ENCODE data around the gene TMEM50A.
A peak's percentile ranks its signal among the peaks of the same experiment; 100 is the strongest.
"Not testable (repeated sequence)": the region's sequence is repeated elsewhere in the genome, so short reads cannot be mapped to it uniquely, and the experiment has no call there.

Gene TMEM50A

DNA sequence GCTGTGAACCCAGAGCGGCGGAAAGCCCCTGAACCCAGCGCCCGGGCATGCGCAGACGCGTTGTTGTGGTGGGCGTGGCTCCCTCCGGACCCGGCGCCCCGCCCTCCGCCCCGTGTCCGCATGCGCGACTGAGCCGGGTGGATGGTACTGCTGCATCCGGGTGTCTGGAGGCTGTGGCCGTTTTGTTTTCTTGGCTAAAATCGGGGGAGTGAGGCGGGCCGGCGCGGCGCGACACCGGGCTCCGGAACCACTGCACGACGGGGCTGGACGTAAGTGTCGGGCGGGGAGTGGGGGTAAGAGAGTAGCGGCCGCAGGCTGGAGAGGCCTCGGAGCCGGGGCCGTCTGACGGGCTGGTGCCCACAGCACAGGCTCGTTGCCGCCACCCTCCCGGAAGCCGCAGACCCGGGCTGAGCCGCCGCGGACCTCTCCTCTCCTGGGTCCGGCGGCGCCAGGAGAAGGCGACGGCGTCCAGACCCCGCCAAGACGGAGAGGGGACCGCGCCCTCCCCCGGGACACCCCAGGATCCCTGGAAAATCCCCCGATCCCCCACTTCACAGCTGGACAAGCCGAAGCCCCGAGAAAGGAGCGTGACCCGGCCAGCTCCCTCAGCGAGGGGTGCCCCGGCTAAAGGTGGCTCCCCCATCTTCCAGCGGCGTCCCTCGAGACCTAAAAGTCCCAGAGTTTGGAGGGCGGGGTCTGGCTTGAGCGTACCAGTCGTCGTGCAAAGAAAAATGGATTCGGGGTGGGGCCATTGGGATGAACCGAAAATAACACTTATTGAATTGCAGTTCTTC is at the start of gene TMEM50A:
TMEM50A (plus strand) TSS at position 147 of the 794 bp plus-strand sequence. CDS start 2,153 bp downstream, outside the sequence.
- DNase-seq, result peak; percentile 80 to 83

DNA sequence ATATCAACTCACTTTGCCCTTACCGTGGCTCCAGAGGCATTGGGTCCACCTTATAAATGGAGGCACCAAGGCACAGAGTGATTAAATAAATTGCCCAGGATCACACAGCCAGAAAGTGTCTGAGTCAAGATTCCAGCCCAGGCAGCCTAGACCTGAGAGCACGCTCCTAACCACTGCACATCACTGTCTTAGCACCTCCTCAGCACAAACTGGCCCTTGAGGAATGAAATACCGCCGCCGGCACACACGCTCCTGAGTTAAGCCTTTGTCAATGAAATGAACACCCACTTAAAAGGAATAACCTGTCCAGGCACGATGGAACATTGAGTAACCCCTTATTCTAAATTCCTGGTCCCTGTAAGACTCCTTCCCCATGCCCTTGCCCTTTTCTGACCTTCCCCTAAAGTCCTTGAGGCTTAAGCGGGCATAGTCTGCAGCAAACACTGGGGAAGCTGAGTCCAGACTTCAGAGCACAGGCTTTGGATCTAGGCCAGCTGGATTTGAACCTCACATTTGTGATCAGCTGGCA is 49.5 kb upstream of the TMEM50A start:
- not testable (repeated sequence) for DNase-seq

DNA sequence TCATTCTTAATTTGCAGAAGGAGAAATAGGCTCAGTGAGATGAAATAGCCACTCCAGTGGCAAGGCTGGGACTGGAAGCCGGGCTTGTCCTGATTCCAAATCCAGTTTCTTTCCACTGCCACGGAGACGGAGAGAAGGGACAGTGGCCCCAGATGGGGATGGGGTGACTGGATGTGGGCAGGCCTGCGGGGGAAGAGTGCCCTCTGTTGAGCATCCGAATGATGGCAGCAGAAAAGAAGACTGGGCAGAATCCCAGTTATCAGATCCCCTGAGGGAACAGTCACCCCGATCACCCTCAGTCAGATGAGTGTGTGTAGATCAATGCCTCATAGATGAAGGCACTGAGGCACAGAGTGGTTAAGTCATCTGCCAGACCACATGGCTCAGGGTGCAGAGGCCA is 48.1 kb upstream of the TMEM50A start:
- DNase-seq, result not testable (repeated sequence)

DNA sequence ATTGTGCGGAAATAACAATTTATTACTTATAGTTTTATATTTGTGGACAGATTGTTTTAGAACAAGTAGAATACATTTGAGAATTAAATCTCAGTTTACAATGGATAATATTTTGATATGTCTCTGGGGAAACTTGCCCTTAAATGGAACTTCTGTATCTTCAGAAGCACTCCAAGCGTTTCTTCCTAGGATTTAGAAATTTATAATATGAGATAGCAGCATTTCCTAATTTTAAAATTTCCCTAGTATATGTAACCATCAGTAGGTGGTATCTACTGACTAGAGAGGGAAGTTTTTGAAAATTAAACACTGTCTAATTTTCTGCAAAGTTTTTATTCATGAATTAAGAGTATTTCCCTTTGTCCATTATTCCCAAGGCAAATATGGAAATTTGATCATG is 44.7 kb upstream of the TMEM50A start:
- DNase-seq, result not testable (repeated sequence)

DNA sequence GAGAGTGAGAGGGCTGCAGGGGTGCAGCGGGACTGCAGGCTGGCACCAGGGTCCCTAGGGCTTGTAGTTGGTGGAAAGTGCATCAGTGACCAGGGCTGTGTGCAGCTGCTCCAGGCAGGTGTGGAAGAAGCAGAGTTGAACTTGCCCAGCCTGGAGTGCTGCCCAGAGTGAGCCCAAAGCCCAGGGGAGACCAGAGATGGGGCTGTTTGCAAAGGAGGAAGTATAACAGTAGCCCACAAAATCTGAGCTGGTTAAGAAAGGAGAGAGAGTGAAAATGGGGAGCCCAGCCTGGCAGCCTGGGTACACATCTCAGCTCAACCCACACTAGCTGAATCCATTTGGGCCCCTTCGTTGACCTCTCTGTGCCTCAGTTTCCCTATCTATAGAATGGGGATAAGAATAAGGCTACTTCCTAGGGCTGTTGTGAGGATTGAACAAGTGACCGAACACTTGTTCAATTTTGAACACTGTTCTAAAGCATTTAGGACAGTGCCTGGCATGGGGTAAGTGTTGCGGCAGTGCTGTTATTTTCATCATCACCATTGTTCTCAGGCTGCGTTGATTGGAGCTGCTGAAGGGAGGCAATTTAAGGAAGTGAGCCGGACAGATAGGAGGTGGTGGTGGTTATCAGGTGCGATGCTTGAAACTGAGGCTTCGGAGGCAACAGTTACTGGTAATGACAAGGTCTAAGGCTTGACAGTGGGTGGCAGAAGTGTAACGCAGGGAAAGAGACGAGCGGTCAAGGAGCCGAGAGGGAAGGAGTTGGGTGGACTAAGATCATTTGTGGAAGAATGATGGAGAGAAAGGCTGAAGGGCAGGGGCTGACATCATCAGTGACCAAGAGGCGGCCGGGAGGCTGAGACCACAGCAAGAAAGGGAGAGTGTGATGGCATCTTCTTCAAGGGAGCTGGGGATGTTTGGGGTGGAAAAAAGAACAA is 43.0 kb upstream of the TMEM50A start:
- DNase-seq, result not testable (repeated sequence)

DNA sequence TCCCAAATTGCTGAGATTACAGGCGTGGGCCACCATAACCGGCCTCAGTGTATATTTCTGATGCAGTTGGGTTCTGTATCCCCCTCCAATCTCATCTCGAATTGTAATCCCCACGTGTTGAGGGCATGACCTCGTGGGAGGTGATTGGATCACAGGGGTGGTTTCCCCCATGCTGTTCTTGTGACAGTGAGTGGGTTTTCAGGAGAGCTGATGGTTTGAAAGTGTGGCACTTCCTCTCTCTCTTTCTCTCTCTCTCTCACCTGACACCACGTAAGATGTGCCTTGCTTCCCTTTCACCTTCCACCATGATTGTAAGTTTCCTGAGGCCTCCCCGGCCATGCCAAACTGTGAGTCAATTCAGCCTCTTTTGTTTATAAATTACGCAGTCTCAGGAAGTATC is 41.6 kb upstream of the TMEM50A start:
- not testable (repeated sequence) for DNase-seq

DNA sequence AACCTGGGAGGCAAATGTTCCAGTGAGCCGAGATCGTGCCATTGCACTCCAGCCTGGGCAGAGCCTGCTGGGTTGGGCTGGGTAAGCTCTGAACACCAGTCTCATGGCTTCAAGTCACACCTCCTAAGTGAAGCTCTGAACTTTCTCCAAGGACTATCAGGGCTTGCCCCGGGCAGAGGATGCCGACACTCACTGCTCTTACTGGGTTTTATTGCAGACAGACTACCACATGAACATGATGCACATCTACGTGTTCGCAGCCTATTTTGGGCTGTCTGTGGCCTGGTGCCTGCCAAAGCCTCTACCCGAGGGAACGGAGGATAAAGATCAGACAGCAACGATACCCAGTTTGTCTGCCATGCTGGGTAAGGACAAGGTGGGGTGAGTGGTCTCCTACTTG is 37.4 kb upstream of the TMEM50A start:
- not testable (repeated sequence) for DNase-seq

DNA sequence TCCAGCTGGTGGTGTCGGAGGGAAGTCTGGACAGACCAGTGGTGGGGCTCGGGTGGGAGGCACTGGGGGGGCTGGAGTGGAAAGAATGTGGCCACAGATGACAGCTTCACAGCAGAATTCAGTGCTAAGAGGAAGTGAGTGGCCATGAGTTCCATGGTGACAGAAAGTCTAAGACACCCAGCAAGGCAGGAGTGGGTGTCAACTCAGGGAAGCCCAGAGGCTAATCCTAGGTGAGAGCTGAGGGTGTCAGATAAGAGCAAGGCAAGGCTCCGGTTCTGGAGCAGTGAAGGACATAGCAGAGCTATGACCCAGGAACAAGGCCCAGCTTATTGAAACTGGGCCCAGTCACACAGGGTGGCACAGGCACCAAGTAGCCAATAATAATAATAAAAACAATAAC is 35.8 kb upstream of the TMEM50A start:
- DNase-seq, result not testable (repeated sequence)

DNA sequence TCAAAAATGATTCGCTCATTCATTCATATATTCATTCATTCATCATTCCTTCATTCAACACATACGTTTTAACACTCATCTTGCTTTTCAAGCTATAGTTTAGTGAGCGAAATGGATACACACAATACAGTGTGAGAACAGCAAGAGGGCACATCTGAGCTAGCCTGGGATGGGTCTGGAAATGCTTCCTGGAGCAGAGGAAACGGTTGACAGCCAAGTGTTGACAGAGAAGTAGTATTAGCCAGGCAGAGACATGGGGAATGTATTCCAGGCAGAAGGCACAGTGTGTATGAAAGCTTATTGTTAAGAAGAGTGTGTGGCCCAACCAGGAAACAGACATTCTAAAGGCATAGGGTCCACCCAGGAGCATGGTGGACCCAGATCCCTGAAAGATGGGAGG is 33.2 kb upstream of the TMEM50A start:
- not testable (repeated sequence) for DNase-seq

DNA sequence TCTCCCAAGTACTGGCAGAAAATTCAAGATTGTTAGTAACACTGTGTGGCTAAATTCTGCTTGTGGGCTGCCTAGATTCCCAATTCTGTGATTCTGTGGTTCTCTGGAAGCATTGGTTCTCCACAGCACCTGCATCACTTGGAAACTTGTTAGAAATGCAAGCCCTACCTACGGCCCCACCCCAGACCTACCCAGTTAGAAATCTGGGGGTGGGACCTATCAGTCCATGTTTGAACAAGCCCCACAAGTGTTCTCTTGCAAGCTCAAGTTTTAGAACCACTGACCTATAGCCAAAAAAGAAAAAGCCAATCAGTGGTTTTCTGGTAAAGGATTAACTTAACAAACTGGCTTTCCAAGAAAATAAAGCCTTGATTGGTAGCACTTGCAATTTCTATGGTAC is 30.0 kb upstream of the TMEM50A start:
- not testable (repeated sequence) for DNase-seq

DNA sequence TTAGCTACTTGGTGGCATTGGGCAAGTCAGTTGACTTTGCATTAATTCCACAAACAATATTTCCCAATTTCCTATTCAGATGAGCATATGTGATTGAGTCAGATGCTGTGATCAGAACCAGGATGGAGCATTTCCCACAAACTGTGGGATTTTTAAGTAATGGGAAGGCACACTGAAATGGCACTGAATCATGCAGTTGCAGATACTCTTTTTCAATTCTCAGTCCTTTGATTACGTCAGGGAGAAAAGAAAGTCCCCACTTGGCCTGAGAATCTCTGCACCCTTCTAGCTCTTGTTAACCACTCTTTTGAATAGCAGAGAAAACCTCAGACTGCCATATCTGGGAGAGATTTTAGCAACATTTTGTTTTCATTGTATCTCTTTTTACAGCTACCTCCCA is 29.0 kb upstream of the TMEM50A start:
- not testable (repeated sequence) for DNase-seq

DNA sequence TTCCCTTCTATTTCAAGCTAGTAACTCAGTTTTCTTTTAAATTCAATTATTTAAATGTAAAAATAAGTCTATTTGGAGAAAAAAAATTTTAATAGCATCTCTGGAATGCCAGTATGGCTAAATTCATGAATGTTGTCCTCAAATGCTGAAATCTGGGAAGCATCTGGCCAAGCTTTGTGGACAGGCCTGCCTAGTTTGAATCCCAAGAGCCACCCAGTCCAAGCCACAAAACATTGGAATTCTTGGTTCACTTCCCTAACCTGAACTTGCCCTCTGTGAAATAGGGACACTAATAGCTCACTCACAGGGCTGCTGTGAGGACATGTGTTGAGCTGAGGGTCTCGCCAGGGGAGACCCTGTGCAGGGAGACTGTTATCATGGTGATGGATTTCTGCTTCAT is 28.6 kb upstream of the TMEM50A start:
- DNase-seq, result not testable (repeated sequence)

DNA sequence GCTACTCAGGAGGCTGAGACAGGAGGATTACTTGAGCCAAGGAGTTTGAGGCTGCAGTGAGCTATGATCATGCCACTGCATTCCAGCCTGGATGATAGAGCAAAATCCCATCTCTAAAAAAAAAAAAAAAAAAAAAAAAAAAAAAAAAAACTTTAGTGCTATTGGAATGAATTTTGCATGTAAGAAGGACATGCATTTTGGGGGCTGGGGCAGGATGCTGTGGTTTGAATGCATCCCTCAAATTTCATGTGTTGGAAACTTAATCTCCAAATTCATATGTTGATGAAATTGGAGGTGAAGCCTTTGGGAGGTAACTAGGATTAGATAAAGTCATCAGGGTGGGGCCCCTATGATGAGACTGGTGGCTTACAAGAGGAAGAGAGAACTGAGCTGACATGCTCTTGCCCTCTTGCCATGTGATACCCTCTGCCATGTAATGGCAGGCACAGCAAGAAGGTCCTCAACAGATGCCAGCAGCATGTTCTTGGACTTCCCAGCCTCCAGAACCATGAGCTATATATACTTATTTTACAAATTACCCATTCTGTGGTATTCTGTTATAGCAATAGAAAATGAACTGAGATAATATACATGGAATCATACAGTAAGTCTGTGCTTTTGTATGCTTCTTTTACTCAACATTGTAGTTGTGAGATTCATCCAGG is 25.2 kb upstream of the TMEM50A start:
- DNase-seq, result not testable (repeated sequence)

DNA sequence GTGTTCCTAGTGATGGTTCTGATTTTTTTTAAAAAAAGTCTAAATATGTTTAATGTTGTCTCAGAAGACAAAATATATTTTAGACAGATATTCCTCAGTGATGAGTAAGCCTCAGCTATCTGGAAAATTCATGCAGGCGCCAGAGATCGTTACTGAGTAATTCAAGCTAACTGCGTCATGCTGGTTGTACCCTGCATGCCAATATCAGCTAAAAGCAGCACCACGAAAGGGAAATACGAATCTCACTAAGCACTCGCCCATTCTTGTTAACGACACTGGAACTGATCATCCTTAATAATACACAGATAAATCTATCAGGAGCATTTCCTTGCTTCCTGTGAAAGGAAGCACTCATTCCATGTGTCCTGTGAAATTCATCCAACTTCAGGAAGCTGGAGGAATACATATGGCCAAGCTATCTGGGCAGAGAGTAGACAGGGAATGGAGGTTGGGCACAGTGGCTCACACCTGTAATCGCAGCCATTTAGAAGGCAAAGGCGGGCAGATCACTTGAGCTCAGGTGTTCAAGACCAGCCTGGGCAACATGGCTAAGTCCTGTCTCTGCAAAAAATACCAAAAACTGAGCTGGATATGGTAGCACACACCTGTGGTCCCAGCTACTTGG is 17.7 kb upstream of the TMEM50A start:
- not testable (repeated sequence) for DNase-seq

DNA sequence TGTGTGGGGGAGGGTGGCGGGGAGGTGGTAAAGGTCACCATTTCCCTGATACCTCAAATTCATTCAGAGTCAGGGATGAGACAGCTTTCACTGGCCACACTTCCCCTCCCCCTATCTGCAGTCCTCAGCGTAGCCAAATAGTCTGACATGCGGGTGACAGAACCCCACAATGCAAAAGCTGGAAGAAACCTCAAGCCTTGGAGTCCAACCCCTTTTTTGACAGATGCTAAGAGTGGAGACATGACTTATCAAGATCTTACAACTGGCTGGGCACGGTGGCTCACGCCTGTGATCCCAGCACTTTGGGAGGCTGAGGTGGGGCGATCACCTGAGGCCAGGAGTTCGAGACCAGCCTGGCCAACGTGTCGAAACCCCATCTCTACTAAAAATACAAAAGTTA is 16.0 kb upstream of the TMEM50A start:
- not testable (repeated sequence) for DNase-seq

DNA sequence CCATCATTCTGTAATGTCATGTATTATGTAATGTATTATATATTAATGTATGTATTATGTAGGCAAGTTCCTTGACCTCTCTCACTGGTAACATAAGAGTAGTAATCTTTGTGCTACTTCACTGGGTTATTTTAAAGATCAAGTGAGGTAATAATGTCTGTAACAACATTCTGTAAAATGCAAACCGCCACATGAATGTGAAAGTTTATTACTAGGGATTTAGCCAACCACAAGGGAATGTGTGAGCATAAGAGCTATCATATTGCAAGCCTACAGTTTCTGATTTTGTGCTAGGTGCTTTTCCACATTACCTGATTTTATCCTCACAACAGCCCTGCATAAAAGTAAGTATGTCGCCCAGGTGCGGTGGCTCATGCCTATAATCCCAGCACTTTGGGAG is 13.7 kb upstream of the TMEM50A start:
- DNase-seq, result not testable (repeated sequence)

DNA sequence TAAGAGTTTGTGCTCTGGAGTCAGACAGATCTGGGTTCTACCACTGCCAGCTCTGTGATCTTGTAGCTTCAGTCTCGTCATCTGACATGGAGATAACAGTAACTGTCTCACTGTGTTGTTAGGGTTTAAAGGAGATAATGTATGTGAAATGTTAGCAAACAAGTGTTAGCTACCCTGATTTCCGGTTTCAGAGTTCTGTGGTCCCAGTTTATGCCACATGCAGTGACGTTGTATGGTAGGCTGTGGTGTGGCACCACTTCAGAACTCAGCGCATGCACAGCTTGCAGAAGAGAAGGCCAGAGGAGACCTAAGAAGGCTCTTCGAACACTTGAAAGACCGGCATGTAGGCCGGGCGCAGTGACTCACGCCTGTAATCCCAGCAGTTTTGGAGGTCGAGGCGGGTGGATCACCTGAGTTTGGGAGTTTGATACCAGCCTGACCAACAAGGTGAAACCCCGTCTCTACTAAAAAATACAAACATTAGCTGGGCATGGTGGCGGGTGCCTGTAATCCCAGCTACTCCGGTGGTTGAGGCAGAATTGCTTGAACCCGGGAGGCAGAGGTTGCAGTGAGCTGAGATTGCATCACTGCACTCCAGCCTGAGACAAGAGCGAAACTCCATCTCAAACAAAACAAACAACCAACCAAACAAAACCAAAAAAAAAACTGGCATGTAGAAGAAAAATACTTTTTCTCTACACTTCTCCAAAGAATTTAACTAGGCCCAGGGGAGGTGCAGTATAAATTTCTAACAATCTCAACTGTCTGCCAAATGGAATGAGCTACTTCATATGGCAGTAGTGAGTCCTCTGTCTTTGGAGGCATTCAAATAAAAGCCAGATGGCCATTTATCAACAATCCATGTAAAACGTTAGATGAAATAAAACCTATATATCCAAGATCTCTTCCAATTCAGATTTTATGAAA is 10.0 kb upstream of the TMEM50A start:
- DNase-seq, result not testable (repeated sequence)

DNA sequence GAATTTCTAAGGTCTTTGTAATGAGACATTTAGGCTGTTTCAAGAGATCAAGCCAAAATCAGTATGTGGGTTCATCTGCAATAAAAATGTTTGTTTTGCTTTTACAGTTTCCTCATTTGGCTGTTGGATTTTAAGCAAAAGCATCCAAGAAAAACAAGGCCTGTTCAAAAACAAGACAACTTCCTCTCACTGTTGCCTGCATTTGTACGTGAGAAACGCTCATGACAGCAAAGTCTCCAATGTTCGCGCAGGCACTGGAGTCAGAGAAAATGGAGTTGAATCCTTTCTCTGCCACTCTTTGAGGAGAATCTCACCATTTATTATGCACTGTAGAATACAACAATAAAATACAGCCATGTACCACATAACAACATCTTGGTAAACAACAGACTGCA is 9.3 kb upstream of the TMEM50A start:
- DNase-seq, result not testable (repeated sequence)

DNA sequence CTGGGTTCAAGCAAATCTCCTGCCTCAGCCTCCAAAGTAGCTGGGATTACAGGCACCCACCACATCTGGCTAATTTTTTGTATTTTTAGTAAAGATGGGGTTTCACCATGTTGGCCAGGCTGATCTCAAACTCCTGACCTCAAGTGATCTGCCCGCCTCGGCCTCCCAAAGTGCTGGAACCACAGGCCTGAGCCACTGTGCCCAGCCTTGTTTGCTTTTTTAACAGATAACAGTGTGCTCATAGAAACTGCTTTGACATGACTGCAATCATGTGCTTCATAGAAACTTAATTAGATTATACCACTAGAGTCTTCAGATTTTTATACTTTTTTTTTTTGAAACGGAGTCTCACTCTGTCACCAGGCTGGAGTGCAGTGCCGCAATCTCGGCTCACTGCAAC is 8.8 kb upstream of the TMEM50A start:
- DNase-seq, result not testable (repeated sequence)

DNA sequence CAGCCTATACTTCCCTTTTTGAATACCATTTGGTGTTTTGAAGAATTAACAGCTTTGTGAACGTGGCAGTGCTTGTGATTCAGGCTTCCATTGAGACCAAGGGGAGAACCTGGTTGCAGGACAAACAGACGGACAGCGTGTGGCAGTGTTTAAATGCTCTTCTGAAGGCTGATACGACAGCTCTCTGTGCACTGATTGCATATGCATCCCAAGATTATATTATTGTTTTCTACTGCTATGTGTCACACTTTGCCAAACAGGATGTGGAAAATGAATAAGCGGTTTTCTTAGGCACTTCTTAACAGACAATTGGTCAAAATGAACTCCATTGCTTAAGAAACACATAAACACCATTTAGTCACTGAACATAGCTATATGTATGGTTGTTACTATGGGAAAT is 8.2 kb upstream of the TMEM50A start:
- not testable (repeated sequence) for DNase-seq

DNA sequence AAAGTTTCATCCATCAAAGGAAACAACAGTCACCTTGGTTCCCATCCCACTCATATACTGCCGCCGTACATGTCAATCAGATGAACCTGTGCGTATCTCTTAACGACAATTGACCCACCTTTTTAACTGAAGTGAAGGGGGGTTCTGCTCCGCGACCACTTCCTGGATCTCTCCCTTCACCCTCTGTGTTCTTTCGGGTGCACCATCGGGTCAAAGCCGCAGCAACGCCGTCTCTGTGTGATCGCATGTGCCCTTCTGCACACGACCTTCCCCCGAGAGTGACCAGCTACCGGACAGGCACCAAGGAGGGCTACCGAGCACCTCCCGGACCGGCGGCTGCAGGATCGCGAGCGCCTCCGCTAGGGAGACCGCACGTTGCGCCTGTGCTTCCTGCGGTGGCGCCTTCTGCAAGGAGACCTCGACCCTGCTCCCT is 1.2 kb upstream of the TMEM50A start:
- not testable (repeated sequence) for DNase-seq
